Nephron (organoid): ENCODE measurements around the gene VWA5B1.

Experiments
- H3K27ac Mint-ChIP-seq, 3 experiments: 2 replicates each; pipeline ENCODE4 v1.8.0; 2020; ENCODE audit warnings: mixed read lengths in 3 of 3, mild to moderate bottlenecking in 2 of 3, moderate library complexity in 1 of 3
- H3K27me3 Mint-ChIP-seq: 2 replicates; pipeline ENCODE4 v1.8.0; 2021; ENCODE audit warnings: low read depth, mild to moderate bottlenecking, moderate library complexity, mixed read lengths
- H3K36me3 Mint-ChIP-seq: 2 replicates; pipeline ENCODE4 v1.8.0; 2020; ENCODE audit warnings: low read depth, mixed read lengths
- H3K4me1 Mint-ChIP-seq: 2 replicates; pipeline ENCODE4 v1.8.0; 2020; ENCODE audit warnings: mixed read lengths
- H3K4me3 Mint-ChIP-seq, 3 experiments: 2 replicates each; pipeline ENCODE4 v1.8.0; 2020; ENCODE audit warnings: mild to moderate bottlenecking in 3 of 3, mixed read lengths in 3 of 3, moderate library complexity in 2 of 3
- H3K9me3 Mint-ChIP-seq: 2 replicates; pipeline ENCODE4 v1.8.0; 2020; ENCODE audit warnings: mixed read lengths
- CTCF ChIP-seq, 3 experiments: fragments of 200-600 bp; sonication (generic); IDR thresholded peaks; one replicate each; pipeline ENCODE4 v1.5.0; 2021; ENCODE audit warnings: antibody characterized with exemption in 3 of 3; ENCODE audit not compliant: unreplicated experiment in 3 of 3

Gene VWA5B1

GRCh38 chr1:20379075-20379474 is 88.4 kb downstream of the VWA5B1 start:
- Mint-ChIP-seq H3K27ac (no peak overlapping the region), H3K4me1 (no peaks in the 10 kb centered on the region), H3K27me3 (peaks cover 78% of the 10 kb centered on the region), H3K36me3 (no peaks in the 10 kb centered on the region), H3K9me3 (no peaks in the 10 kb centered on the region), H3K4me3 (no peak overlapping the region)
- TF ChIP-seq CTCF (IDR thresholded peaks at IDR 0.05; ENCODE audit: unreplicated experiment in 3 of 3) = no peak

- H3K27ac Mint-ChIP-seq = no peak overlapping the region
- H3K9me3 Mint-ChIP-seq = no peaks in the 10 kb centered on the region
- H3K27me3 Mint-ChIP-seq = peaks cover 78% of the 10 kb centered on the region
These were observed 89.5 kb downstream of the VWA5B1 start for GRCh38 chr1:20380175-20380574.

GRCh38 chr1:20380616-20381035 is 90.0 kb downstream of the VWA5B1 start:
- H3K4me1 Mint-ChIP-seq = no peaks in the 10 kb centered on the region
- H3K9me3 Mint-ChIP-seq = no peaks in the 10 kb centered on the region
- no peaks in the 10 kb centered on the region for H3K36me3 Mint-ChIP-seq
- peaks cover 78% of the 10 kb centered on the region for H3K27me3 Mint-ChIP-seq
- no peak overlapping the region for H3K4me3 Mint-ChIP-seq
- no peak overlapping the region for H3K27ac Mint-ChIP-seq
- TF ChIP-seq CTCF (IDR thresholded peaks at IDR 0.05; ENCODE audit: unreplicated experiment in 3 of 3) = no peak

More at GRCh38 chr1:20380175-20380574, 89.5 kb downstream of the VWA5B1 start:
- no peaks in the 10 kb centered on the region for H3K36me3 Mint-ChIP-seq
- H3K4me1 Mint-ChIP-seq = no peaks in the 10 kb centered on the region
- H3K4me3 Mint-ChIP-seq = no peak overlapping the region
- TF ChIP-seq CTCF (IDR thresholded peaks at IDR 0.05; ENCODE audit: unreplicated experiment in 3 of 3) = no peak

GRCh38 chr1:20381045-20381641 is 90.5 kb downstream of the VWA5B1 start:
- Mint-ChIP-seq H3K36me3 (no peaks in the 10 kb centered on the region), H3K27ac (no peak overlapping the region), H3K9me3 (no peaks in the 10 kb centered on the region), H3K27me3 (peaks cover 77% of the 10 kb centered on the region), H3K4me1 (no peaks in the 10 kb centered on the region), H3K4me3 (no peak overlapping the region)
- TF ChIP-seq CTCF (IDR thresholded peaks at IDR 0.05; ENCODE audit: unreplicated experiment in 3 of 3) = no peak

GRCh38 chr1:20381961-20382360 is 91.3 kb downstream of the VWA5B1 start:
- no peaks in the 10 kb centered on the region for H3K4me1 Mint-ChIP-seq
- H3K36me3 Mint-ChIP-seq = no peaks in the 10 kb centered on the region
- peaks cover 79% of the 10 kb centered on the region for H3K27me3 Mint-ChIP-seq
- no peak overlapping the region for H3K27ac Mint-ChIP-seq
- TF ChIP-seq CTCF (IDR thresholded peaks at IDR 0.05; ENCODE audit: unreplicated experiment in 3 of 3) = no peak
- no peak overlapping the region for H3K4me3 Mint-ChIP-seq
- no peaks in the 10 kb centered on the region for H3K9me3 Mint-ChIP-seq

GRCh38 chr1:20382711-20383110 is 92.0 kb downstream of the VWA5B1 start:
- Mint-ChIP-seq H3K9me3 (no peaks in the 10 kb centered on the region), H3K27ac (no peak overlapping the region), H3K36me3 (no peaks in the 10 kb centered on the region), H3K27me3 (peaks cover 80% of the 10 kb centered on the region), H3K4me1 (no peaks in the 10 kb centered on the region), H3K4me3 (no peak overlapping the region)
- no peak for TF ChIP-seq CTCF (IDR thresholded peaks at IDR 0.05; ENCODE audit: unreplicated experiment in 3 of 3)
